MM.1S (cell line): Measurements from ENCODE around the gene OTOS.

Source experiments
- DNase-seq: peaks from one replicate; pipeline ENCODE4 v3.0.0-alpha.2; 2015
- H2AFZ ChIP-seq: fragments of 300-600 bp; sonication (generic); 2 replicates; pipeline ENCODE4 v1.6.0; 2016; ENCODE audit warnings: antibody characterized with exemption, low read length
- H3F3A ChIP-seq: fragments of 300-600 bp; sonication (generic); 2 replicates; pipeline ENCODE4 v1.6.1; 2016; ENCODE audit warnings: mild to moderate bottlenecking, antibody characterized with exemption, low read length, moderate library complexity, mixed read lengths; ENCODE audit not compliant: insufficient read depth
- H3K27ac ChIP-seq: fragments of 300-600 bp; sonication (generic); 2 replicates; pipeline ENCODE4 v1.5.1; 2016; ENCODE audit warnings: mild to moderate bottlenecking, low read length
- H3K27me3 ChIP-seq: fragments of 300-600 bp; sonication (generic); replicated peaks from 2 replicates; pipeline ENCODE4 v1.6.0; 2016; ENCODE audit warnings: low read length; ENCODE audit not compliant: insufficient read depth
- H3K36me3 ChIP-seq: fragments of 300-600 bp; sonication (generic); replicated peaks from 2 replicates; pipeline ENCODE4 v1.6.1; 2016; ENCODE audit warnings: mild to moderate bottlenecking, low read length, mixed read lengths; ENCODE audit not compliant: insufficient read depth
- H3K4me1 ChIP-seq: fragments of 300-600 bp; sonication (generic); 2 replicates; pipeline ENCODE4 v1.6.1; 2016; ENCODE audit warnings: low read length, mixed read lengths
- H3K4me2 ChIP-seq: fragments of 300-600 bp; sonication (generic); 2 replicates; pipeline ENCODE4 v1.6.0; 2016; ENCODE audit warnings: low read depth, low read length
- H3K4me3 ChIP-seq: fragments of 300-600 bp; sonication (generic); 2 replicates; pipeline ENCODE4 v1.5.1; 2016; ENCODE audit warnings: low read length, mixed read lengths
- H3K79me2 ChIP-seq: fragments of 300-600 bp; sonication (generic); 2 replicates; pipeline ENCODE4 v1.6.1; 2016; ENCODE audit warnings: mixed run types, low read length, mixed read lengths
- H3K9ac ChIP-seq: fragments of 300-600 bp; sonication (generic); 2 replicates; pipeline ENCODE4 v1.6.1; 2016; ENCODE audit warnings: low read length, mixed read lengths
- H3K9me2 ChIP-seq: fragments of 300-600 bp; sonication (generic); replicated peaks from 2 replicates; pipeline ENCODE4 v1.6.1; 2016; ENCODE audit warnings: mild to moderate bottlenecking, low read length, mixed read lengths; ENCODE audit not compliant: insufficient read depth
- H3K9me3 ChIP-seq: fragments of 300-600 bp; sonication (generic); replicated peaks from 2 replicates; pipeline ENCODE4 v1.6.1; 2016; ENCODE audit warnings: mild to moderate bottlenecking, low read length, mixed read lengths; ENCODE audit not compliant: insufficient read depth
- H4K20me1 ChIP-seq: fragments of 300-600 bp; sonication (generic); 2 replicates; pipeline ENCODE4 v1.6.1; 2016; ENCODE audit warnings: mild to moderate bottlenecking, low read length, moderate library complexity, mixed read lengths; ENCODE audit not compliant: insufficient read depth
- CTCF ChIP-seq: fragments of 300-600 bp; sonication (generic); IDR thresholded peaks from 2 replicates; pipeline ENCODE4 v1.5.1; 2016; ENCODE audit warnings: antibody characterized with exemption, low read length, mixed read lengths
- EZH2 ChIP-seq: fragments of 300-600 bp; sonication (generic); optimal IDR thresholded peaks from 2 replicates; pipeline ENCODE3; 2017; ENCODE audit warnings: low read depth, mild to moderate bottlenecking, antibody characterized with exemption, low read length, mixed read lengths
- EZH2phosphoT487 ChIP-seq: fragments of 300-600 bp; sonication (generic); IDR thresholded peaks from 2 replicates; pipeline ENCODE4 v1.6.1; 2018; ENCODE audit warnings: antibody characterized with exemption, low read length

The OTOS gene

GRCh38 chr2:240130393-240131195, 9.9 kb downstream of the OTOS start:
- no peaks in the 10 kb centered on the region for H3K36me3 ChIP-seq
- H3K9me3 ChIP-seq = no peaks in the 10 kb centered on the region
- no peaks in the 10 kb centered on the region for H4K20me1 ChIP-seq
- no peaks in the 10 kb centered on the region for H3K9me2 ChIP-seq
- no peak overlapping the region for H3K4me2 ChIP-seq
- no peak overlapping the region for H3K9ac ChIP-seq
- no peak overlapping the region for H3K27ac ChIP-seq
- no peak overlapping the region for H3K4me3 ChIP-seq
- no peak overlapping the region for H2AFZ ChIP-seq
- H3K79me2 ChIP-seq = peaks cover 15% of the 10 kb centered on the region
- DNase-seq = no peak
- H3K4me1 ChIP-seq = 0 out of 2 replicates have a peak, but pooled peaks cover 4% of the 10 kb centered on the region
- no peaks in the 10 kb centered on the region for H3F3A ChIP-seq
- H3K27me3 ChIP-seq = no peaks in the 10 kb centered on the region
- TF ChIP-seq CTCF (no peak), EZH2phosphoT487 (no peak)

- H3K4me1 ChIP-seq = 0 out of 2 replicates have a peak, but pooled peaks cover under 1% of the 10 kb centered on the region
- H3K36me3 ChIP-seq = no peaks in the 10 kb centered on the region
These were observed 10.6 kb downstream of the OTOS start for GRCh38 chr2:240129731-240130392.

GRCh38 chr2:240129311-240129710, 11.1 kb downstream of the OTOS start:
- no peaks in the 10 kb centered on the region for H3K36me3 ChIP-seq
- H3K9me3 ChIP-seq = no peaks in the 10 kb centered on the region
- H4K20me1 ChIP-seq = no peaks in the 10 kb centered on the region
- H3K4me3 ChIP-seq = no peak overlapping the region
- no peak overlapping the region for H3K9ac ChIP-seq
- H3K27ac ChIP-seq = no peak overlapping the region
- no peak overlapping the region for H3K4me2 ChIP-seq
- no peaks in the 10 kb centered on the region for H3K9me2 ChIP-seq
- H2AFZ ChIP-seq = no peak overlapping the region
- H3K4me1 ChIP-seq = no peaks in the 10 kb centered on the region
- H3K27me3 ChIP-seq = no peaks in the 10 kb centered on the region
- TF ChIP-seq CTCF = no peak
- no peak for TF ChIP-seq EZH2
- TF ChIP-seq EZH2phosphoT487 = no peak
- H3K79me2 ChIP-seq = peaks cover 3% of the 10 kb centered on the region
- no peak for DNase-seq
- H3F3A ChIP-seq = no peaks in the 10 kb centered on the region

More at GRCh38 chr2:240129731-240130392, 10.6 kb downstream of the OTOS start:
- H3F3A ChIP-seq = no peaks in the 10 kb centered on the region
- H3K9ac ChIP-seq = no peak overlapping the region
- H3K27me3 ChIP-seq = no peaks in the 10 kb centered on the region
- H4K20me1 ChIP-seq = no peaks in the 10 kb centered on the region
- H3K27ac ChIP-seq = no peak overlapping the region
- H3K4me3 ChIP-seq = no peak overlapping the region
- H3K9me3 ChIP-seq = no peaks in the 10 kb centered on the region
- H3K4me2 ChIP-seq = no peak overlapping the region
- no peaks in the 10 kb centered on the region for H3K9me2 ChIP-seq
- H2AFZ ChIP-seq = no peak overlapping the region
- peaks cover 8% of the 10 kb centered on the region for H3K79me2 ChIP-seq
- DNase-seq = no peak
- TF ChIP-seq EZH2phosphoT487 (no peak), EZH2 (no peak), CTCF (no peak)
